Spleen (tissue), 13 donors: ENCODE data around the gene TSR2. TPM values are rescaled to one million over a fixed set of nuclear protein-coding genes. Genes with fewer than 3 reads are reported as not detected.

ENCODE experiments used
- DNase-seq: peaks from one replicate; pipeline ENCODE4 v3.0.0-alpha.2; 2020
- H3K27ac ChIP-seq, 8 donors: fragments of 200-600 bp; sonication (generic) in 7 of 8; 1 replicate in 4 of 8; 2 replicates in 4 of 8; pipeline versions ENCODE4 v1.5.0 to v1.8.0; 2016 to 2021; ENCODE audit warnings: inconsistent platforms in 4 of 8, mild to moderate bottlenecking in 4 of 8, moderate library complexity in 1 of 8
- H3K27me3 ChIP-seq, 7 donors: fragments of 200-600 bp; sonication (generic) in 6 of 7; replicated peaks in 1 of 7; 1 replicate in 4 of 7; 2 replicates in 3 of 7; pipeline versions ENCODE4 v1.5.0 to v1.8.0; 2016 to 2021; ENCODE audit warnings: inconsistent platforms in 3 of 7, mild to moderate bottlenecking in 1 of 7
- H3K36me3 ChIP-seq, 6 donors: fragments of 200-600 bp; sonication (generic) in 5 of 6; 1 replicate in 4 of 6; 2 replicates in 2 of 6; pipeline versions ENCODE4 v1.5.0 to v1.8.0; 2016 to 2021; ENCODE audit warnings: inconsistent platforms in 2 of 6
- H3K4me1 ChIP-seq, 6 donors: fragments of 200-600 bp; sonication (generic) in 5 of 6; 1 replicate in 3 of 6; 2 replicates in 3 of 6; pipeline versions ENCODE4 v1.5.0 to v1.8.0; 2016 to 2021; ENCODE audit warnings: inconsistent platforms in 3 of 6
- H3K4me3 ChIP-seq, 8 donors: fragments of 200-600 bp; sonication (generic) in 7 of 8; 1 replicate in 4 of 8; 2 replicates in 4 of 8; pipeline versions ENCODE4 v1.5.0 to v1.8.0; 2016 to 2021; ENCODE audit warnings: inconsistent platforms in 4 of 8, mild to moderate bottlenecking in 4 of 8, moderate library complexity in 2 of 8
- H3K9me3 ChIP-seq, 8 donors: fragments of 200-600 bp; sonication (generic) in 7 of 8; 1 replicate in 4 of 8; 2 replicates in 4 of 8; pipeline versions ENCODE4 v1.5.0 to v1.8.0; 2016 to 2021; ENCODE audit warnings: inconsistent platforms in 4 of 8
- CTCF ChIP-seq, 11 experiments: fragments of 200-600 bp in 7 of 11; fragments of 450-650 bp in 4 of 11; sonication (generic) in 4 of 11; IDR thresholded peaks in 8 of 11; conservative IDR thresholded peaks in 3 of 11; 1 replicate in 7 of 11; 2 replicates in 4 of 11; pipeline versions ENCODE4 v1.4.0 to v1.8.0; 2016 to 2021; ENCODE audit warnings: antibody characterized with exemption in 11 of 11, inconsistent platforms in 4 of 11, mild to moderate bottlenecking in 1 of 11
- POLR2A ChIP-seq, 3 donors: fragments of 450-650 bp; IDR thresholded peaks; one replicate each; pipeline ENCODE4 v1.5.1; 2017; ENCODE audit warnings: antibody characterized with exemption in 3 of 3, mild to moderate bottlenecking in 1 of 3
- POLR2AphosphoS5 ChIP-seq, 3 donors: sonication (generic); formaldehyde crosslinking; IDR thresholded peaks; one replicate each; pipeline ENCODE4 v1.5.1; 2017; ENCODE audit warnings: antibody characterized with exemption in 3 of 3
- WGBS, 5 donors: extraction: QIAGEN DNeasy Blood & Tissue Kit in 3 of 5; methylation state at CpG; one replicate each; pipeline versions ENCODE4 v1.1.5 to v1.1.7; 2013 to 2018; 5-methylcytosine and 5-hydroxymethylcytosine counted together
- intact Hi-C: fragments of 100-400 bp; cut with DNase I; formaldehyde crosslinking; loops from one replicate; pipeline ENCODE4 v1.15.0; 2023; ENCODE audit warnings: low total_unique reads
- long read RNA-seq, 2 donors: transcript quantifications; one replicate each; lab custom pipeline, GENCODE V29; 2026
- polyA plus RNA-seq, 3 donors: library from polyadenylated mRNA; stranded (reverse); fragments of 200-250 nt; gene quantifications; one replicate each; pipeline ENCODE4 v1.2.1, GENCODE V29; 2013
- total RNA-seq, 7 donors: library from RNA; depleted of rRNA in 3 of 7; stranded (reverse); fragments of >200 nt in 3 of 7; fragmentation: NEBNext Ultra II Directional in 4 of 7; extraction: Animal tissue kit (Norgen Biotek cat#: 25700) in 4 of 7; gene quantifications; one replicate each; pipeline versions ENCODE4 v1.1.0 to v1.2.1, GENCODE V29; 2016 to 2021
- donor health status: healthy with polysubstance abuse.
- donor health status: DM: no; HTN: no; CAD: no; lungs with moderate emphysema.
- donor health status: DM: no; HTN: no; CAD: no.
- donor health status: Bipolar disorder and iron deficiency.
- donor health status: healthy.
- donor health status: DM: no; HTN: no; CAD: no.
- donor health status: DM: yes; HTN: yes; CAD: no.

TSR2 gene
- total RNA-seq (10 to 100 TPM; 21.4 to 46.4 (median 35.1) TPM), polyA plus RNA-seq (10 to 100 TPM; 25.5 to 42.3 (median 31.3) TPM)
- long read RNA-seq, donor 1, transcript TSR2-201 (5 exons, 1,534 nt) = major isoform, 20 of 20 reads
- long read RNA-seq, donor 1, partial matches to known transcripts = 0 of 20 reads
- long read RNA-seq, donor 1, other reads (novel, unspliced or antisense) = 0 of 20 reads
- long read RNA-seq, donor 2, transcript TSR2-201 (5 exons, 1,534 nt) = major isoform, 10 of 17 reads
- long read RNA-seq, donor 2, partial matches to known transcripts = 7 of 17 reads
- long read RNA-seq, donor 2, other reads (novel, unspliced or antisense) = 0 of 17 reads

GRCh38 chrX:54439960-54440871 lies at the start of gene TSR2:
Gene TSR2 (plus strand): TSS chrX:54440404. CDS start chrX:54440422, 18 bp downstream.
- peak within 1 kb of the TSS in 7 of 8 donors; percentile 46 to 76 (median 71) for H3K27ac ChIP-seq
- TF ChIP-seq CTCF (IDR thresholded peaks at IDR 0.05 in 8 of 11, conservative IDR thresholded peaks at IDR 0.05 in 3 of 11) (no peak), POLR2AphosphoS5 (IDR thresholded peaks at IDR 0.05) (peak; percentile 88 to 91 (median 89)), POLR2A (IDR thresholded peaks at IDR 0.05) (no peak)
- H3K4me1 ChIP-seq = peaks cover 14 to 35% (median 21%) of the 10 kb centered on the region in 6 donors
- 0 to 44% (median 2%) methylated on average over 8 to 40 of the region's 40 CpGs for WGBS, 5 donors
- H3K27me3 ChIP-seq = no peaks in the 10 kb centered on the region
- peak; percentile 94 for DNase-seq
- H3K4me3 ChIP-seq = peak within 1 kb of the TSS; percentile 72 to 99 (median 90)
- H3K36me3 ChIP-seq = peaks cover 0 to 25% (median 13%) of the 10 kb centered on the region in 6 donors
- no peaks in the 10 kb centered on the region for H3K9me3 ChIP-seq
- intact Hi-C loops = no loop called here

- TF ChIP-seq POLR2AphosphoS5 (IDR thresholded peaks at IDR 0.05) (no peak), POLR2A (IDR thresholded peaks at IDR 0.05) (no peak), CTCF (IDR thresholded peaks at IDR 0.05 in 8 of 11, conservative IDR thresholded peaks at IDR 0.05 in 3 of 11) (no peak)
- Histone ChIP-seq H3K27ac (no peak overlapping the region), H3K27me3 (no peaks in the 10 kb centered on the region), H3K4me1 (no peaks in the 10 kb centered on the region), H3K36me3 (no peaks in the 10 kb centered on the region), H3K4me3 (no peak overlapping the region), H3K9me3 (no peaks in the 10 kb centered on the region)
- no peak for DNase-seq
- WGBS, 5 donors = 80 to 100% (median 94%) methylated on average over 1 of the region's 1 CpG
- intact Hi-C loops = no loop called here
Measured at GRCh38 chrX:54397113-54397512, 43.1 kb upstream of the TSR2 start.

GRCh38 chrX:54407266-54407665 lies 32.9 kb upstream of the TSR2 start:
- Histone ChIP-seq H3K27me3 (peaks cover 0 to 4% (median 0%) of the 10 kb centered on the region in 7 donors), H3K4me1 (peaks cover 0 to 4% (median 0%) of the 10 kb centered on the region in 6 donors), H3K9me3 (no peaks in the 10 kb centered on the region), H3K27ac (no peak overlapping the region), H3K4me3 (no peak overlapping the region), H3K36me3 (no peaks in the 10 kb centered on the region)
- TF ChIP-seq CTCF (IDR thresholded peaks at IDR 0.05 in 8 of 11, conservative IDR thresholded peaks at IDR 0.05 in 3 of 11) (no peak), POLR2A (IDR thresholded peaks at IDR 0.05) (no peak), POLR2AphosphoS5 (IDR thresholded peaks at IDR 0.05) (no peak)
- intact Hi-C loops = no loop called here
- WGBS, 5 donors = 65 to 86% (median 66%) methylated on average over 2 of the region's 2 CpGs
- no peak for DNase-seq
